H1 (cell line): ENCODE data around the gene RRP7A. TPM values are rescaled to one million over a fixed set of nuclear protein-coding genes. Genes with fewer than 3 reads are reported as not detected.

Experiments
- CTCF ChIA-PET: fragments of 300-600 bp; sonication (Branson Sonifier 250); formaldehyde crosslinking; loops from one replicate; lab custom pipeline; 2021; ENCODE audit not compliant: partially characterized antibody; lab: Charles Lee
- POLR2A ChIA-PET: fragments of 300-600 bp; sonication (Branson Sonifier 250); formaldehyde crosslinking; loops from one replicate; lab custom pipeline; 2021; ENCODE audit warnings: inconsistent platforms; ENCODE audit not compliant: partially characterized antibody; lab: Charles Lee
- DNase-seq, 2 experiments: peaks; one replicate each; pipeline versions ENCODE4 v3.0.0 to v3.0.0-alpha.2; 2010 to 2022; ENCODE audit warnings: low spot score in 2 of 2, low read depth in 1 of 2, mixed read lengths in 1 of 2
- FAIRE-seq: peaks from 2 replicates; lab custom pipeline; 2011; peaks lifted over from hg19 to GRCh38; lab: Jason Lieb, UNC
- H2AFZ ChIP-seq: 2 replicates; pipeline ENCODE4 v1.8.1; 2012; ENCODE audit warnings: low read length, inconsistent platforms
- H2AK5ac ChIP-seq: 2 replicates; pipeline ENCODE4 v1.6.1; 2013; ENCODE audit warnings: low read depth, low read length
- H2BK120ac ChIP-seq: replicated peaks from 2 replicates; pipeline ENCODE3; 2013; ENCODE audit warnings: low read depth, low read length, inconsistent platforms
- H2BK12ac ChIP-seq: 2 replicates; pipeline ENCODE4 v1.6.1; 2013; ENCODE audit warnings: low read depth, low read length
- H2BK15ac ChIP-seq: 2 replicates; pipeline ENCODE4 v1.6.1; 2013; ENCODE audit warnings: low read length
- H2BK20ac ChIP-seq: 2 replicates; pipeline ENCODE4 v1.6.1; 2013; ENCODE audit warnings: low read length
- H2BK5ac ChIP-seq: 2 replicates; pipeline ENCODE4 v1.6.1; 2013; ENCODE audit warnings: low read depth, low read length
- H3K14ac ChIP-seq: 2 replicates; pipeline ENCODE4 v1.6.1; 2013; ENCODE audit warnings: inconsistent platforms; ENCODE audit not compliant: insufficient read length
- H3K18ac ChIP-seq: 2 replicates; pipeline ENCODE4 v1.6.1; 2013; ENCODE audit warnings: low read length; ENCODE audit errors: extremely low read depth
- H3K23ac ChIP-seq: 2 replicates; pipeline ENCODE4 v1.6.1; 2013; ENCODE audit warnings: inconsistent platforms; ENCODE audit not compliant: insufficient read length
- H3K23me2 ChIP-seq: 2 replicates; pipeline ENCODE4 v1.6.1; 2013; ENCODE audit warnings: low read depth, low read length
- H3K27ac ChIP-seq: 2 replicates; pipeline ENCODE4 v1.6.1; 2011; ENCODE audit warnings: low read depth, low read length, inconsistent platforms
- H3K27me3 ChIP-seq, 4 experiments: replicated peaks in 1 of 4; 1 replicate in 1 of 4; 2 replicates in 3 of 4; pipeline versions ENCODE4 v1.6.1 to v1.8.1; 2011 to 2013; ENCODE audit warnings: low read length in 3 of 4, mild to moderate bottlenecking in 3 of 4, inconsistent platforms in 2 of 4, mixed read lengths in 2 of 4, moderate library complexity in 1 of 4; ENCODE audit not compliant: control insufficient read depth in 3 of 4, insufficient read depth in 3 of 4; ENCODE audit errors: extremely low read depth in 1 of 4
- H3K36me3 ChIP-seq, 4 experiments: 2 replicates each; pipeline versions ENCODE4 v1.6.1 to v1.8.1; 2011 to 2013; ENCODE audit warnings: mild to moderate bottlenecking in 4 of 4, low read length in 3 of 4, moderate library complexity in 2 of 4, control low read depth in 1 of 4, inconsistent platforms in 1 of 4; ENCODE audit not compliant: insufficient read depth in 4 of 4, control insufficient read depth in 2 of 4
- H3K4ac ChIP-seq: replicated peaks from 2 replicates; pipeline ENCODE3; 2013; ENCODE audit warnings: low read length, low read depth, mixed read lengths, inconsistent platforms; ENCODE audit not compliant: insufficient read length
- H3K4me1 ChIP-seq, 4 experiments: replicated peaks in 1 of 4; 1 replicate in 1 of 4; 2 replicates in 3 of 4; pipeline versions ENCODE4 v1.6.1 to v1.8.1; 2011 to 2013; ENCODE audit warnings: low read length in 3 of 4, inconsistent platforms in 2 of 4, mixed read lengths in 1 of 4; ENCODE audit not compliant: insufficient read depth in 4 of 4, control insufficient read depth in 3 of 4
- H3K4me2 ChIP-seq, 2 experiments: 2 replicates each; pipeline versions ENCODE4 v1.6.1 to v1.8.1; 2011 to 2013; ENCODE audit warnings: low read depth in 2 of 2, low read length in 2 of 2, control low read depth in 1 of 2, inconsistent platforms in 1 of 2, mild to moderate bottlenecking in 1 of 2; ENCODE audit not compliant: insufficient read depth in 1 of 2
- H3K4me3 ChIP-seq, 4 experiments: fragments of 200-600, 300-600 bp in 1 of 4; sonication (generic), shearing (Covaris generic), sonication (Bioruptor Twin) in 1 of 4; 2 replicates each; pipeline versions ENCODE4 v1.5.1 to v1.8.1; 2011 to 2016; ENCODE audit warnings: low read length in 4 of 4, low read depth in 3 of 4, control low read depth in 2 of 4, inconsistent platforms in 2 of 4, mild to moderate bottlenecking in 2 of 4, mixed read lengths in 1 of 4, moderate library complexity in 1 of 4; ENCODE audit not compliant: insufficient read depth in 2 of 4; ENCODE audit errors: extremely low read depth in 1 of 4
- H3K56ac ChIP-seq: replicated peaks from 2 replicates; pipeline ENCODE3; 2013; ENCODE audit warnings: low read depth, mild to moderate bottlenecking, mixed read lengths, low read length, inconsistent platforms; ENCODE audit not compliant: insufficient read length
- H3K79me1 ChIP-seq: 2 replicates; pipeline ENCODE4 v1.6.1; 2013; ENCODE audit warnings: low read depth, low read length, control low read depth
- H3K79me2 ChIP-seq, 2 experiments: 2 replicates each; pipeline versions ENCODE4 v1.6.1 to v1.8.1; 2012 to 2013; ENCODE audit warnings: low read length in 2 of 2, mild to moderate bottlenecking in 2 of 2, inconsistent platforms in 1 of 2; ENCODE audit not compliant: insufficient read depth in 2 of 2, control insufficient read depth in 1 of 2
- H3K9ac ChIP-seq, 4 experiments: replicated peaks in 1 of 4; 1 replicate in 1 of 4; 2 replicates in 3 of 4; pipeline versions ENCODE4 v1.6.1 to v1.8.1; 2011 to 2013; ENCODE audit warnings: low read depth in 3 of 4, low read length in 3 of 4, control low read depth in 2 of 4, mild to moderate bottlenecking in 2 of 4, moderate library complexity in 2 of 4, inconsistent platforms in 1 of 4; ENCODE audit errors: extremely low read depth in 1 of 4
- H3K9me3 ChIP-seq, 2 experiments: 2 replicates each; pipeline versions ENCODE4 v1.6.1 to v1.8.1; 2012 to 2013; ENCODE audit warnings: mild to moderate bottlenecking in 2 of 2, moderate library complexity in 2 of 2, control low read depth in 1 of 2, inconsistent platforms in 1 of 2, low read depth in 1 of 2, low read length in 1 of 2, mixed read lengths in 1 of 2; ENCODE audit not compliant: insufficient read depth in 2 of 2
- H4K20me1 ChIP-seq, 2 experiments: replicated peaks in 1 of 2; 2 replicates each; pipeline versions ENCODE3 to v1.8.1; 2011 to 2013; ENCODE audit warnings: inconsistent platforms in 2 of 2, low read length in 2 of 2, mild to moderate bottlenecking in 1 of 2; ENCODE audit not compliant: insufficient read depth in 2 of 2, control insufficient read depth in 1 of 2
- H4K5ac ChIP-seq: 2 replicates; pipeline ENCODE4 v1.6.1; 2013; ENCODE audit warnings: low read length, low read depth, mixed read lengths, inconsistent platforms; ENCODE audit not compliant: insufficient read length
- H4K8ac ChIP-seq: 2 replicates; pipeline ENCODE4 v1.8.0; 2013; ENCODE audit warnings: mild to moderate bottlenecking, moderate library complexity, low read length, inconsistent platforms; ENCODE audit not compliant: insufficient read depth; ENCODE audit errors: extremely low read depth
- H4K91ac ChIP-seq: replicated peaks from 2 replicates; pipeline ENCODE3; 2013; ENCODE audit warnings: low read length, mixed read lengths, inconsistent platforms; ENCODE audit not compliant: insufficient read length
- BACH1 ChIP-seq: IDR thresholded peaks from 2 replicates; pipeline ENCODE4 v1.6.1; 2012; ENCODE audit warnings: low read length, improper control_type of control experiment
- CBX8 ChIP-seq: fragments of 300-800, 300-1000 bp; sonication (generic); IDR thresholded peaks from 2 replicates; pipeline ENCODE4 v1.7.1; 2016; ENCODE audit warnings: low read depth, low read length, borderline replicate concordance
- CREB1 ChIP-seq: IDR thresholded peaks from 2 replicates; pipeline ENCODE4 v1.6.1; 2012; ENCODE audit warnings: inconsistent platforms
- EZH2 ChIP-seq: fragments of 200-600 bp; sonication (generic); IDR thresholded peaks from 2 replicates; pipeline ENCODE4 v1.7.1; 2012; ENCODE audit warnings: low read depth, mild to moderate bottlenecking, moderate library complexity, low read length, inconsistent platforms; ENCODE audit not compliant: severe bottlenecking
- GTF2F1 ChIP-seq: IDR thresholded peaks from 2 replicates; pipeline ENCODE4 v1.6.1; 2012; ENCODE audit warnings: low read depth, low read length, improper control_type of control experiment, borderline replicate concordance
- JUND ChIP-seq: IDR thresholded peaks from 2 replicates; pipeline ENCODE4 v1.6.1; 2011; ENCODE audit warnings: mild to moderate bottlenecking, improper control_type of control experiment, low read length
- KDM4A ChIP-seq: IDR thresholded peaks from one replicate; pipeline ENCODE4 v1.7.1; 2012; ENCODE audit warnings: low read depth, mild to moderate bottlenecking, moderate library complexity, low read length, inconsistent platforms; ENCODE audit not compliant: severe bottlenecking
- POLR2A ChIP-seq, 2 experiments: IDR thresholded peaks; 1 replicate in 1 of 2; 2 replicates in 1 of 2; pipeline ENCODE4 v1.6.1; 2011; ENCODE audit warnings: low read depth in 2 of 2, low read length in 2 of 2, mild to moderate bottlenecking in 2 of 2; ENCODE audit errors: control extremely low read depth in 1 of 2
- RNF2 ChIP-seq: fragments of 200-900, 300-1000 bp; sonication (generic); IDR thresholded peaks from 2 replicates; pipeline ENCODE4 v1.7.1; 2016; ENCODE audit warnings: borderline replicate concordance, low read depth, mild to moderate bottlenecking, antibody characterized with exemption, low read length; ENCODE audit not compliant: poor library complexity, severe bottlenecking; ENCODE audit errors: missing control alignments
- SP4 ChIP-seq: IDR thresholded peaks from 2 replicates; pipeline ENCODE4 v1.6.1; 2012; ENCODE audit warnings: low read length, inconsistent platforms
- TAF1 ChIP-seq: IDR thresholded peaks from 2 replicates; pipeline ENCODE4 v1.6.1; 2011; ENCODE audit warnings: mild to moderate bottlenecking, low read depth, low read length
- whole genome bisulfite sequencing, 2 experiments: shearing (Covaris generic) in 1 of 2; methylation state at CpG; one replicate each; pipeline versions ENCODE4 v1.1.6 to v1.1.7; 2013 to 2015; ENCODE audit warnings: low lambda C conversion rate in 2 of 2, mixed read lengths in 2 of 2, inconsistent platforms in 1 of 2, low coverage in 1 of 2, missing lambda C conversion rate in 1 of 2; ENCODE audit not compliant: insufficient replicate concordance in 2 of 2, insufficient coverage in 1 of 2, insufficient read length in 1 of 2; ENCODE audit errors: extremely low coverage in 1 of 2, missing lambda C conversion rate in 1 of 2; 5-methylcytosine and 5-hydroxymethylcytosine counted together
- polyA plus RNA-seq, 7 experiments: library from polyadenylated mRNA; depleted of rRNA in 3 of 7; stranded (reverse) in 5 of 7; unstranded in 2 of 7; fragments of >200 nt in 5 of 7; fragments of 200-250 nt in 2 of 7; gene quantifications; 1 replicate in 5 of 7; 2 replicates in 1 of 7; 4 replicates in 1 of 7; pipeline versions ENCODE4 v1.2.1 to v1.2.3, GENCODE V29; 2011 to 2013; ENCODE audit warnings: missing spikeins in 2 of 7, mixed read lengths in 2 of 7
- total RNA-seq: library from RNA; stranded (reverse); fragmentation: NEBNext Ultra II Directional; extraction: Animal tissue kit (Norgen Biotek cat#: 25700); gene quantifications from 2 replicates; pipeline ENCODE4 v1.2.1, GENCODE V29; 2021

The RRP7A gene
- total and polyA plus RNA-seq, 2 of the 8 experiments (the other 6 are each of a cell fraction or from before 2014, with no cell fraction given) = 18.4 to 49.0 TPM

DNA sequence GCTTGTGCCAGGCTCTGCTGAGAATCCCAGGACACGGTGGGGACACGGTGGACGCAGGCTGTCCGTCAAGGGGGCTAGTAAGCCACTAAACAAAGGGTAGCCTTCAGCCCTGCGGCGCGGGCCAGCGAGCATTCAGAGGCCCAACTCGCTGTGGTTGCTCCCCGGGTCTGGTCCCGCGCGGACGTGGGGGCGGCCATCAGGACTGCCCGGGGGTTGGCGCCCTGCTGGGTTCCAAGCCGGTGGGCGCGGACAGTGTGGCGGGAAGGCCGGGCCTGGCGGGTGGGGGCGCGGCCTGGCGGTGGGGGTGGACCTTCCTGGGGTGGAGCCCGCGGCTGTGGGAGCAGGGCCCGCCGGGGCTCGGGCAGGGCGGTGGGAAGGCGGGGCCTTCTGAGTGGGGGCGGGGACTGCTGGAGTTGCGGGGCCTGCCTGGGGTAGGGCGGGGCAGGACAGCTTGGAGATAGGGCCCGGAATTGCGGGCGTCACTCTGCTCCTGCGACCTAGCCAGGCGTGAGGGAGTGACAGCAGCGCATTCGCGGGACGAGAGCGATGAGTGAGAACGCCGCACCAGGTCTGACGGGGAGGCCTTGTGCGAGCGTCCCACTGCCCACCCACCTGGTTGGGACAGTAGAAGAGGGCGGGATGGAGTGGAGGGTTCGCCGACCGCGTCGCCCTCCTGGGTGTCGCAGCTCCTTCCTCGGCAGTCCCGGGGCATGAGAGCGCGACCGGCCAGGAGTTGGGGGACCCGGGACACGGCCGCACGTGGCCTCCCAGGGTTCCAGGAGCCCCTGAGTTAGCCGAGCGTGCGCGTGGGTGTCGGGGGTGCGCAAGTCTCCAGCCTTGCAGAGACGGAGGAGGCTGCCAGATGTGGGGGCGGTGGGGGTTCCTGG is 34.1 kb upstream of the RRP7A start, which contains the start of gene SERHL2:
Gene SERHL2 (plus strand): TSS at position 482 of the 887 bp plus-strand sequence. CDS start 65 bp downstream, at position 547.
- Histone ChIP-seq H3K23me2 (peaks cover 6% of the 10 kb centered on the region; the same call in 1 of the 2 replicates), H2BK15ac (peak within 1 kb of the TSS; percentile 29; the same call in 1 of the 2 replicates), H3K79me1 (no peaks in the 10 kb centered on the region), H2BK12ac (peak within 1 kb of the TSS; percentile 75; the same call in 1 of the 2 replicates), H4K8ac (no peak within 1 kb of the TSS; the same call in 1 of the 2 replicates), H3K4me2 (peak within 1 kb of the TSS; percentile 91 to 99), H3K4ac (no peak within 1 kb of the TSS), H3K9me3 (peaks cover 7 to 9% of the 10 kb centered on the region in 2 experiments; a peak in 2 of 4 replicates), H2BK120ac (no peak within 1 kb of the TSS), H3K79me2 (no peaks in the 10 kb centered on the region), H3K9ac (no peak within 1 kb of the TSS; a peak in 1 of 7 replicates), H2AK5ac (no peak within 1 kb of the TSS), H3K56ac (no peak within 1 kb of the TSS), H2BK20ac (no peak within 1 kb of the TSS; the same call in 1 of the 2 replicates), H3K36me3 (no peaks in the 10 kb centered on the region), H3K4me1 (peaks cover 0 to 13% (median 4%) of the 10 kb centered on the region in 4 experiments; a peak in 4 of 7 replicates), H4K20me1 (no peaks in the 10 kb centered on the region), H2BK5ac (no peak within 1 kb of the TSS; the same call in 1 of the 2 replicates), H3K14ac (no peak within 1 kb of the TSS), H2AFZ (no peak within 1 kb of the TSS; the same call in 1 of the 2 replicates), H4K5ac (no peak within 1 kb of the TSS), H3K4me3 (peak within 1 kb of the TSS; percentile 44 to 73 (median 56)), H3K18ac (peak within 1 kb of the TSS; percentile 83), H3K27me3 (peaks cover 0 to 10% (median 9%) of the 10 kb centered on the region in 4 experiments; a peak in 4 of 7 replicates), H3K27ac (no peak within 1 kb of the TSS), H4K91ac (peak within 1 kb of the TSS; percentile 14), H3K23ac (no peak within 1 kb of the TSS)
- DNase-seq = peak; percentile 31 to 93
- POLR2A ChIA-PET = interaction anchor here (0.6 to 2.3 kb wide), 7 partner anchors 9 to 384 kb away, joined by 3 to 8 read pairs (median 4); partner anchors contain the start of gene POLDIP3
- FAIRE-seq = no peak
- CTCF ChIA-PET = interaction anchor here (0.6 to 1.1 kb wide), 2 partner anchors 21 to 67 kb away, joined by 3 read pairs; no protein-coding TSS in a partner anchor
- WGBS, 2 experiments = 15% methylated on average over 35 of the region's 75 CpGs; no CpG with 5 or more reads in 1 of the 2 experiments
- TF ChIP-seq CREB1 (0 out of 2 replicates have a peak, but pooled peaks have one; percentile 9), POLR2A (IDR thresholded peaks at IDR 0.05; ENCODE audit: control extremely low read depth in 1 of 2, low read depth in 2 of 2, low read length in 2 of 2) (peak in 1 of 2 experiments; percentile 38; a peak in 1 of 3 replicates), RNF2 (no peak), JUND (no peak), GTF2F1 (no peak), BACH1 (peak; percentile 45; the same call in 1 of the 2 replicates), EZH2 (no peak), CBX8 (no peak), TAF1 (0 out of 2 replicates have a peak, but pooled peaks have one; percentile 32), KDM4A (peak; percentile 39), SP4 (no peak)
